ENCODE data around the gene LRRC37B. TPM values are rescaled to one million over a fixed set of nuclear protein-coding genes. Genes with fewer than 3 reads are reported as not detected.
"Not testable (repeated sequence)": the region's sequence is repeated elsewhere in the genome, so short reads cannot be mapped to it uniquely, and the experiment has no call there.

Gene LRRC37B
- total RNA-seq, 1 experiment from 2014 or later, result 11.2 TPM

DNA sequence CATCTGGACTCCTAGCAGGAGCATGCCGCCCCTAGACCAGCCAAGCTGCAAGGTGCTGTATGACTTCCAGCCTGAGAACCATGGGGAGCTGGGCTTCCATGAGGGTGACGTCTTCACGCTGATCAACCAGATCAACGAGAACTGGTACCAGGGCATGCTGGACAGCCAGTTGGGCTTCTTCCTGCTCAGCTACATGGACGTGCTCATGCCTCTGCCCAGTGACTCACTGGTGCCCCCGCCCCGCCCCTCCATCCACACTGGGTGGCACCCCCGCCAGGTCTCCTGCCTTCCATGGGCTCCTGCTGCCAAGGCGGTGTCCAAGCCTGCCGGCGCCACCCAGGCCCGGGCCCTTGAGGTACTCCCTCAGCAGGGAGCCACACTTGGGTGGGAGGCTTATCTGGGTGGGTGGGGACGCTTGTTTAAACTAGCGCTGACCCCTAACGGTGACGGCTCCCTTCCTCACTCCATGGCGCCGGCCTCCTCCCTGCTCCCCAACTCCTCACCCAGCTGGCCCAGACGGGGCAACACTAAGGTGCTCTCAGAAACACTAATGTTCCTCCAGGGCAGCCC is 34.2 kb downstream of the LRRC37B start:
- not testable (repeated sequence) for DNase-seq (ENCODE audit: low spot score)

DNA sequence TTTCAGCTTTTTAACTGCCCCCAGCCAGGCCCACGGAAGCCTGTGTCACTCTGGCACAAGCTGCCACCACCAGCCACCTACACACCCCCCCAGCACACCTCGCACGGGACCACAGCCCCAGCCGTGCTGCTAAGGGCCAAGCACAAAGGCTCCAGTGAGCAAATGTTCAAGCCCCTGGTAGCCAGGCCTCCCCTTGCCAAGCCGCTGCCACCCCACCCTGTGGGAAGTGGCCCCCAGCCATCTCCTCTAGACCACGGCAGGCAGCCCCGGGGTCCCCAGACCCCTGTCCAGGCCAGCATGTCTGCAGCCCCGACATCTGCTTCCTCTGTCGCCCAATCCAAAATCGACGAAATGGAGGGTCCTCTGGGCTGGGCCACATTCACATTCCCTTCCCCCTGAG is 35.1 kb downstream of the LRRC37B start:
- not testable (repeated sequence) for DNase-seq (ENCODE audit: low spot score)

DNA sequence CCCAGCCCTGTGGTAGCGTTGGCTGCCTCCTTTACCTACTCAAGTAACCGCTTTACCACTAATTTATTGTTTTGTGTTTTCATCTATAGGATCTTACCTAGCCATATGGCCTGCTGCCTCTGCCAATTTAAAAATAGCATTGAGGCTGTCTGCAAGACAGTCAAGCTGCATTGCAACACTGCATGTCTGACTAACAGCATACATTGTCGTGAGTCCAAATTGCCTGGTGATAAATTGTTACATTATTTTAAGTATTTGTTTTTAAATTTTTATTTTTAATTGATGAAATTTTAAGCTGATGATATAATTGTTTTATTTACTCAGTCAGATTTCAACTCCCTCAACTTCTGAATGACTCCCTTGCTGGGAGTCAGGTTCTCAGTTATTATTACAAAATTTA is 38.4 kb downstream of the LRRC37B start:
- DNase-seq (ENCODE audit: low spot score), result not testable (repeated sequence)

DNA sequence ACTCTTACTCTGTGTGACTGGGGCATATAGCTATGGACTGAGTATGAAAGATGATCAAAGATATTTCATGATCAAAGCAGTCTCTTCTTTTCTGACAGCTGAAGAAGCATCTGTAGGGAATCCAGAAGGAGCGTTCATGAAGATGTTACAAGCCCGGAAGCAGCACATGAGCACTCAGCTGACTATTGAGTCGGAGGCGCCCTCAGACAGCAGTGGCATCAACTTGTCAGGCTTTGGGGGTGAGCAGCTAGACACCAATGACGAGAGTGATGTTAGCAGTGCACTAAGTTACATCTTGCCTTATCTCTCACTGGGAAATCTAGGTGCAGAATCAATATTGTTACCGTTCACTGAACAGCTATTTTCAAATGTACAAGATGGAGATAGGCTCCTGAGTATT is 40.5 kb downstream of the LRRC37B start:
- not testable (repeated sequence) for DNase-seq (ENCODE audit: low spot score)

GRCh38 chr17:32054985-32055384 is 47.8 kb downstream of the LRRC37B start:
- DNase-seq (ENCODE audit: low spot score), result not testable (repeated sequence)

GRCh38 chr17:32055425-32055824 is 48.2 kb downstream of the LRRC37B start:
- DNase-seq (ENCODE audit: low spot score), result not testable (repeated sequence)

GRCh38 chr17:32056500-32056899 is 49.3 kb downstream of the LRRC37B start:
- DNase-seq (ENCODE audit: low spot score), result not testable (repeated sequence)

- not testable (repeated sequence) for DNase-seq (ENCODE audit: low spot score)
Observed at GRCh38 chr17:32057460-32058105, 50.4 kb downstream of the LRRC37B start.

- DNase-seq (ENCODE audit: low spot score), result not testable (repeated sequence)
Observed at GRCh38 chr17:32060695-32061094, 53.5 kb downstream of the LRRC37B start.

DNA sequence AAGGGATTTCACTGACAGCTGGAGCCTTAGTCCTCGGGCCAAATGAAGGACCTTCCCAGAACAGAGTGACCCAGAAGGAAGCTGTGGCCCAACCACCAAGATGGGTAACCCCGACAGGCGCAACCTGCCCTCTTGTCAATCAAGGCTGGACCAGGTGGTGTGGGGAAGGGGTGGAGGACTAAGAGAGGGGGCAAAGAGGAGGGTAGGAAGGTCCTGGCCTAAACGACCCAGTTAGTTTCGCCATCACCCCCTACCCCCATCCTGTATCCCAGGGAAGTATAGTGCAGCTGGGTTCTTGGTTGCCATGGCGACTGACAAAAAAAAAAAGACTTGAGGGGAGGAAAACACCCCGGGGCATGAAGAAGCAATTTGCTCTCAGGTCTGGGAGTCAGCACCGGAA is 54.7 kb downstream of the LRRC37B start:
- not testable (repeated sequence) for DNase-seq (ENCODE audit: low spot score)

DNA sequence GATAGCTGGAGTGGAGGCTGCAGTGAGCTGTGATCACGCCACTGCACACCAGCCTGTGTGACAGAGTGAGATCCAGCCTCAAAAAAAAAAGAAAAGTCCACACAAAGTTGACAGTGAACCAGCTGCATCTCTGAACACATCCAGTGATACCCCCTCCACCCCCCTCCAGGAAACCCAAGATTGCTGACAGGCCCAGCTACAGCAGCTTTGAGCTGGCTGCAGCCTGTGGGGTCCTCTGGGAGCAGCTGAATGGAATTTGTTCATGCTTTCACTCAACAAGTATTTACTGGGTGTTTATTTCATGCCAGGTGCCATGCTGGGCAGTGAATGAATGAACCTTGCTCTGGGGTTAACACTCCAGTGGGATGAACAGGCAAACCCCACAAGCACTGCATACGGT is 56.9 kb downstream of the LRRC37B start:
- DNase-seq (ENCODE audit: low spot score), result not testable (repeated sequence)

- DNase-seq (ENCODE audit: low spot score), result not testable (repeated sequence)
Observed at GRCh38 chr17:32066123-32066680, 59.0 kb downstream of the LRRC37B start.

DNA sequence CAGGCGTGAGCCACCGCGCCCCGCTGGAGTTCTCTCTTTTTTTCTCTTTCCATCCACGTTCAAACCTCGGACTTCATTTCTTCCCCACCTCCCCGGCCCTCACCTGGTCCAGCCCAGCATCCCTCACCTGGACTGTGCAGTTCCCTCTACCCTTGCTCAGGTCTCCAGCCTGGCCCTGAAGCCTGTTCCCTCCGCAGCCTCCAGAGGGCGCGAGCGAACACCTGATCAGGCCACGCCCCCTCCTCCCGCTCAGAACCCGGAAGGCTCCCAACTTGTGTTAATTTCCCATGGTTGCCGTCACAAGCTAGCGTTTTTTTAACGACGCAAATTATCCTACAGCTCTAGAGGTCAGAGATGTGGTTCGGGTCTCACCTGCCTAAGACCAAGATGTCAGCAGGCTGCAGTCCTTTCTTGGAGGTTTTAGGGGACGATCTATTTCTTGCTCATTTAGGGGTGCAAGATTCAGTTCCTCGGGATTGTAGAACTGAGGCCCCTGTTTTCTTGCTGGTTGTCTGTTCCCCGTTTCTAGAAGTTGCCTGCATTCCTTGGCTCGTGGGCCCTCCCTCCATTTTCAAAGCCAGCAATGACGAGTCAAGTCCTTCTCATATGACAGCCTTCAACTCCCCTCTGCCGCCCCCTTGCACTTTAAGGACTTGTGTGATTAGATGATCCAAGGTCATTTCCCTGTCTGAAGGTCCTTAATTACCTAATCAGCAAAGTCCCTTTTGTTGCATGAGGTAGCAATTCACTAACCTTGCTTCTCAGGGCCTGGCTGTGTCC is 59.9 kb downstream of the LRRC37B start:
- DNase-seq (ENCODE audit: low spot score), result peak; percentile 10

GRCh38 chr17:32069067-32069466 is 61.9 kb downstream of the LRRC37B start:
- not testable (repeated sequence) for DNase-seq (ENCODE audit: low spot score)

DNA sequence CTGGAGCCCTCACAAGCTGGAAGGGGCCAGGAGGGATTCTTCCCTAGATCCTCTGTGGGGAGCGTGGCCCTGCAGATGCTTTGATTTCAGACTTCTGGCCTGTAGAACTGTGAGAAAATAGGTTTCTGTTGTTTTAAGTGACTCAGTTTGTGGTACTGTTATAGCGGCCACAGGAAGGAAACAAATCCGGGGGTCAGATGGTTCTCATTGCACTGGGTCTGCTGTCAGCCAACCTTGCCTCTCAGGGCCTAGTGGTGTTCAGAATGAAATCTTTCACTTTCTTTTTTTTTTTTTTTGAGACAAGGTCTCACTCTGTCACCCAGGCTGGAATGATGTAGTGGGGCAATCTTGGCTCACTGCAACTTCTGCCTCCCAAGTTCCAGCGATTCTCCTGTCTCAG is 64.8 kb downstream of the LRRC37B start:
- DNase-seq (ENCODE audit: low spot score), result not testable (repeated sequence)

DNA sequence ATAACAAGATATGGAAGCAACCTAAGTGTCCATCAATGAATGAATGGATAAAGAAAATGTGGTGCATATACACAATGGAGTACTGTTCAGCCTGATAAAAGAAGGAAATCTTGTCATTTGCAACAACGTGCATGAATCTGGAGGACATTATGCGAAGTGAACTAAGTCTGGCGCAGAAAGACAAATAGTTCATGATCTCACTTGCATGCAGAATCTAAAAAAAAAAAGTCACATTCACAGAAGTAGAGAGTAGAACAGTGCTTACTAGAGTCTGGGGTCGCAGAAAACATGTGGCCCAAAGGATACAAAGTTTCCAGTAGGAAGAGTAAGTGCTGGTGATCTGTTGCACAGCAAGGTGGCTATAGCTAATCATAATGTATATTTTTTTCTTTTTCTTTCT is 65.9 kb downstream of the LRRC37B start:
- DNase-seq (ENCODE audit: low spot score), result not testable (repeated sequence)

GRCh38 chr17:32079753-32080152 is 72.6 kb downstream of the LRRC37B start:
- not testable (repeated sequence) for DNase-seq (ENCODE audit: low spot score)

DNA sequence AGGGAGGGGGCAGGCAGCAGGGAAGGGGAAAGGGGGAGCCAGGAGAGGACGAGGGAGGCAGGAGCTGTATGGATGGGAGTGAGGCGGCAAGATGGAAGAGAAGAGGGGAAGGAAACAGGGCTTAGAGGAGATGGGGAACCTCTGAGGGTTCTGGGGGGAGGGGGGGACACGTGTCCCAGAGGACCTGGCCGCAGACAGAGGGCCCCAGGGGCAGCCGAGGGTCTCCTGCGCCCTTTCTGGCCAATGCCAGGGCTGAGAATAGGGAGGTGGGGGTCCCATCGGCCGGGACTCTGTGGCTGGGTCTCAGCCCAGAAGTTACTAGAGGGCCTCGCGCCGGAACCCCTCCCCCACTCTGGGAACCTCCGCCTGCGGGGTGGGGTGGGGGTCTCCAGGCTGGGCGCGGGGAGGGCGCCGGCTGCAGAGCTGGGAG is 76.4 kb downstream of the LRRC37B start:
- not testable (repeated sequence) for DNase-seq (ENCODE audit: low spot score)

GRCh38 chr17:32084003-32084941 is 77.1 kb downstream of the LRRC37B start:
- not testable (repeated sequence) for DNase-seq (ENCODE audit: low spot score)

- DNase-seq (ENCODE audit: low spot score), result not testable (repeated sequence)
Observed at GRCh38 chr17:32084942-32085829, 78.0 kb downstream of the LRRC37B start.

Measured in HT-29 (cell line).